HL-60 (cell line): Measurements from ENCODE around the gene SCP2D1.

Source experiments
- DNase-seq, 2 experiments: peaks; one replicate each; pipeline ENCODE4 v3.0.0-alpha.2; 2010 to 2020; ENCODE audit warnings: low read depth in 1 of 2, low spot score in 1 of 2
- H3K27ac ChIP-seq: fragments of 250-450 bp; sonication (Bioruptor Pico); replicated peaks from 2 replicates; pipeline ENCODE4 v1.5.1; 2020; ENCODE audit warnings: mild to moderate bottlenecking, moderate library complexity
- H3K27me3 ChIP-seq: fragments of 250-450 bp; sonication (Bioruptor Pico); 2 replicates; pipeline ENCODE4 v1.5.1; 2021; ENCODE audit warnings: mild to moderate bottlenecking, moderate library complexity; ENCODE audit not compliant: insufficient read depth, poor library complexity, severe bottlenecking
- H3K4me3 ChIP-seq: replicated peaks from 2 replicates; pipeline ENCODE4 v1.5.1; 2011; ENCODE audit warnings: mild to moderate bottlenecking, control low read depth, low read length; ENCODE audit not compliant: insufficient read depth
- CTCF ChIP-seq: IDR thresholded peaks from one replicate; pipeline ENCODE4 v1.5.1; 2011; ENCODE audit warnings: low read length, control low read depth, inconsistent platforms; ENCODE audit not compliant: insufficient read depth
- GABPA ChIP-seq: IDR thresholded peaks from 2 replicates; pipeline ENCODE4 v1.6.1; 2012; ENCODE audit warnings: low read depth
- POLR2AphosphoS5 ChIP-seq: IDR thresholded peaks from 2 replicates; pipeline ENCODE4 v1.6.1; 2012; ENCODE audit warnings: low read depth
- REST ChIP-seq: IDR thresholded peaks from 2 replicates; pipeline ENCODE4 v1.6.1; 2012; ENCODE audit warnings: low read depth; ENCODE audit not compliant: insufficient replicate concordance
- SPI1 ChIP-seq: IDR thresholded peaks from 2 replicates; pipeline ENCODE4 v1.6.1; 2012; ENCODE audit warnings: low read depth, mild to moderate bottlenecking, borderline replicate concordance

The SCP2D1 gene

GRCh38 chr20:18849131-18849530, 35.5 kb downstream of the SCP2D1 start:
- TF ChIP-seq GABPA, result no peak
- no peak for TF ChIP-seq POLR2AphosphoS5
- no peak for TF ChIP-seq SPI1
- no peak for TF ChIP-seq REST
- TF ChIP-seq CTCF, result no peak
- Histone ChIP-seq H3K27me3 (peaks cover 2% of the 10 kb centered on the region), H3K4me3 (no peak overlapping the region), H3K27ac (no peak overlapping the region)
- no peak for DNase-seq

- Histone ChIP-seq H3K4me3 (no peak overlapping the region), H3K27ac (no peak overlapping the region), H3K27me3 (no peaks in the 10 kb centered on the region)
- no peak for DNase-seq
- no peak for TF ChIP-seq POLR2AphosphoS5
- no peak for TF ChIP-seq SPI1
- TF ChIP-seq REST, result no peak
- TF ChIP-seq GABPA, result no peak
- no peak for TF ChIP-seq CTCF
These were observed 38.0 kb downstream of the SCP2D1 start for GRCh38 chr20:18851629-18852028.

GRCh38 chr20:18852318-18852717, 38.7 kb downstream of the SCP2D1 start:
- H3K4me3 ChIP-seq, result no peak overlapping the region
- no peak overlapping the region for H3K27ac ChIP-seq
- no peak for TF ChIP-seq GABPA
- no peak for TF ChIP-seq POLR2AphosphoS5
- TF ChIP-seq CTCF, result no peak
- no peak for TF ChIP-seq REST
- TF ChIP-seq SPI1, result no peak
- no peaks in the 10 kb centered on the region for H3K27me3 ChIP-seq
- no peak for DNase-seq
